NB4 (cell line): ENCODE results near the gene RPP25L.

Source experiments
- DNase-seq: peaks from one replicate; pipeline ENCODE4 v3.0.0; 2010; ENCODE audit warnings: low read depth
- H3K4me3 ChIP-seq: one replicate; pipeline ENCODE4 v1.5.1; 2011; ENCODE audit warnings: mild to moderate bottlenecking, low read depth, low read length, moderate library complexity
- CTCF ChIP-seq: IDR thresholded peaks from one replicate; pipeline ENCODE4 v1.5.1; 2012; ENCODE audit warnings: low read depth, low read length
- MAX ChIP-seq: IDR thresholded peaks from 2 replicates; pipeline ENCODE4 v1.6.1; 2011; ENCODE audit warnings: low read depth, low read length
- MYC ChIP-seq: IDR thresholded peaks from 2 replicates; pipeline ENCODE4 v1.6.1; 2011; ENCODE audit warnings: low read depth, low read length
- POLR2A ChIP-seq: IDR thresholded peaks from 2 replicates; pipeline ENCODE4 v1.6.1; 2011; ENCODE audit warnings: mild to moderate bottlenecking; ENCODE audit not compliant: insufficient read length; ENCODE audit errors: extremely low read depth

Gene RPP25L

DNA sequence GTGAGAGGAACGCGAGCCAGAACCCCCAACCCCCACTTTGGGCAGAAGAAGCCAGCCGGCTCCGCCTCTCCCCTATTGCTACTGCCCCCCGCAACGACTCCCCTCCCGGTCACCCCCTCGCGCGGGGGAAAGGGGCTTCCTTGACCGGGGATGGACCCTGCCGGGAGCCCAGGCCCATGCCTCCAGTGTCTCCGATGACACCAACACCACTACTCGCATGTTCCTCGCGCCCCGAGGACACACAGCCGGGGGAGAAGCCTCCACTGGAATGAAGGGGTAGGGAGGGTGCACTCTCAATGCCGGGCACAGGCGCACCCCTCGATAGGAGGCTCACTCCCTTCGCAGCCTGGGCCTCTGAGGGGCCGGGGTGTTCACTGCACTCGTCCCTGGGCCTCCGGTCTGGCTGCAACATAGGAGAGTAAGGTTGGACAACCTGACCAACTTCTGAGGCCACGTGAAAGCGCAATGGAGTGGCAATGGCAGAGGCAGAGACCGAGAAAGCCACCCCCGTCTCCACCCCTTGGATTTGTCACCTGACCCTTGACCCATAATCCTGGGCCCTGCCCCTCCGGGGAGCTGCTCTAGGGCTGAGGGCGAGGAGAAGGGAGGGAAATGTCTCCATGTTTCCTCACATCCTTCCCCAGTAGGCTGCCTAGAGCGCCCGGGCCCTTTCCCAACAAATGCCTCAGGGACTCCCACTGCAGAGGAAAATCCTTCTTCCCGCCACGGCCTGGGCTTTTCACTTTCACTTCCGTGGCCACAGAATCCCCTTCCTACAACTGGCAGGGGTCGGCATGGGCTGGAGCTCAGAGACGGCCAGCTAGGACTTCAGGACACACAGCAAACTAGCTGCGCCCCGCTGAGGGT, 21.3 kb downstream of the RPP25L start:
- H3K4me3 ChIP-seq: no peak overlapping the region
- DNase-seq: peak; percentile 43
- TF ChIP-seq MYC (no peak), POLR2A (no peak)

- no peak within 1 kb of the TSS for H3K4me3 ChIP-seq
- no peak for TF ChIP-seq MYC
- no peak for TF ChIP-seq CTCF
- TF ChIP-seq MAX: no peak
- no peak for TF ChIP-seq POLR2A
- no peak for DNase-seq
These were observed 22.1 kb downstream of the RPP25L start, which contains the start of gene CNTFR for GRCh38 chr9:34589636-34590380. CNTFR (minus strand) TSS chr9:34589724; CDS start chr9:34568981, 20,743 bp downstream.

DNA sequence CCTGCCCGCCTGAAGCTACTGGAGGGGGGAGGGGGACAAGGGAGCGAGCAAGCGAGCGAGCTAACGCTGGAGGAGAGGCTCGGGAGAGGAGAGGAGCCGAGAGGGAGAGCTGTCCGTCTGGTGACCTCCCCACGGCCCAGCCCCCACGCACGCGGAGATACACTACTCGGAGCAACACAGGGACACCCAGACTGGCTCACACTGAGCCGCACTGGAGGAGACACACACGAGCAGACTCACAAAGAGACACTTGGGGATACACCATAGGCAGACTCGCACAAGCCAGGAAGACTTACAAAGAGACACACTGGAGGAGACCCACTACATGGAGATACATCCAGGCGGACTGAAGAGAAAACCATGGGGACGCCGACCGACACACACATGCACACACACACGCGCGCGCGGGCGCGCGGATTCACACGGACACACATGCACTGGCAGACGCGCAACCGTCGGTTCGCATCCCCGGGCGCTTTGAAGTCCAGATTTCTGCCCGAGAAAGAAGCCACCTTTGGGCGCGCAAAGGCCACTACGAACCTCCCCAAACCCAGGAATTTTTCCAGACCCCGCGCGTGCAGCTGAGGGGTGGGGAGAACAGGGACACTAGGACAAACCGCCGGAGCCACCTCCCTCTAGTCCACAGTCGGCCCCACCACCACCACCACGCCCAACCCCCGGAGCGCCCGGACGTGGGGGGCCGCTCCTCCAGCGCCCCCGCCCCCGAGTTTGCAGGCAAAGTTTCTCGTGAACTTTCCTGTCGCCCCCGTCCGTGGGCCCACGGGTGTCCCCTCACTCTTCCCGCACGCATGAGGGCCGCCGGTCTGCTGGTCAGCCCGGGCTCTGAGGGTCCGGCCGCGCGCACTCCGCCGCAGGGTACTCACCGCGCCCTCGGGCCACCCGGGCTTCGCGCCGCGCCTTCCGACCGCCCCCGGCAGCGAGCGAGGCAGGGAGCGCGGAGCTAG, 22.9 kb downstream of the RPP25L start:
- DNase-seq: peak; percentile 38
- no peak for TF ChIP-seq MAX
- TF ChIP-seq MYC: no peak
- TF ChIP-seq CTCF: no peak
- no peak overlapping the region for H3K4me3 ChIP-seq

DNA sequence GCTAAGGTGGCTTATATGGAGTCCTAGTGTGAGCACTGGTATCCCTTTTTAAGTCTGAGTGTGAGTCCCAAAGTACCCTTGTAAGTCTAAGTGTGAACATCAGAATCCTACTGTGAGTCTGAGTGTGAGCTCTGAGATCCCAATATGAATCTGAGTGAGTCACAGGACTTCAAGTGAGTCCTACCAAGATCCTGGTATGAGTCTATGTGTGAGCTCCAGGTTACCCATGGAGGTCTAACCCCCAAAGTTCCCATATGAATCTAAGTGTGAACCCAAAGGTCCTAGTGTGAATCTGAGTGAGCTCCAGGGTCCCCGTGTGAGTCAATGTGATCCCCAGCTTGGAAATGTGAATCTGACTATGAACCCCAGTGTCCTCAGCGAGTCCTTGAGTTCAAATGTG, 24.6 kb downstream of the RPP25L start:
- DNase-seq: no peak
- TF ChIP-seq MAX (no peak), CTCF (no peak), MYC (no peak)
- H3K4me3 ChIP-seq: no peak overlapping the region

DNA sequence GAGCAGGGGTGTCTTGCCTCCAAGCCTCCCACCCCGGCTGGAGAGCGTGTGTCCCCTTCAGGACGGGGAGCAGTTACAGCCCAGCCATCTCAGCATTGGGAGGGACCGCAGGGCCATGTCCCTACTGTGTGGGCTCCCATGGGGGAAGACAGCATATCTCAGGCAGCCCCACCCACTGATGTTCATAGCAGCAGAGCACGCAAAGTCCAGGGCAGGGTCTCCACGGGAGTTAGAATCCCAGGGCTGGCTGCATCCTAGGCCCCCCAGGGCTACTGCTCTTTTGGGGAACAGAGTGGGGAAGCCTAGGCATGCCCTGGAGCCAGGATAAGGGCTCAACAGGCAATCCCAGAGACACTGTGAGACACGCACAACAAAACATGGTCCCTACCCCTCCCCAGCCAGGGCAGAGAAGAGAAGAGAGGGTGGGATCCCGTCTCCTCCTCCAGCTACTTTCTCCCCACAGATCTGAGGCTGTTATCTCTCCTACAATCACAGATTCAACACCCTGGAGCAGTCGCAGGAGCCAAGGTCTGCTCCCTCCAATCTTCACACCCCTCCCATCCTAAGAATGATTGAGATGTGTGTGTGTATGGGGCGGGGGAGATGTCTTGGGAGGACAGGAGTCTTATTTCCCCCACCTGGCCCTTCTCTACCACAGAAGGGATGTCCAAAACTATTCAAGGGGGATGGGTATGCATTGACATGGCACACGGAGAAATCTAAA, 25.8 kb downstream of the RPP25L start:
- no peak overlapping the region for H3K4me3 ChIP-seq
- TF ChIP-seq CTCF: no peak
- no peak for TF ChIP-seq MYC
- TF ChIP-seq POLR2A: no peak
- no peak for TF ChIP-seq MAX
- no peak for DNase-seq
